Measurements from ENCODE around the gene PRSS1. TPM values are rescaled to one million over a fixed set of nuclear protein-coding genes. Genes with fewer than 3 reads are reported as not detected.

The PRSS1 gene
- total and polyA plus RNA-seq, 2 experiments from 2014 or later, result not detected

DNA sequence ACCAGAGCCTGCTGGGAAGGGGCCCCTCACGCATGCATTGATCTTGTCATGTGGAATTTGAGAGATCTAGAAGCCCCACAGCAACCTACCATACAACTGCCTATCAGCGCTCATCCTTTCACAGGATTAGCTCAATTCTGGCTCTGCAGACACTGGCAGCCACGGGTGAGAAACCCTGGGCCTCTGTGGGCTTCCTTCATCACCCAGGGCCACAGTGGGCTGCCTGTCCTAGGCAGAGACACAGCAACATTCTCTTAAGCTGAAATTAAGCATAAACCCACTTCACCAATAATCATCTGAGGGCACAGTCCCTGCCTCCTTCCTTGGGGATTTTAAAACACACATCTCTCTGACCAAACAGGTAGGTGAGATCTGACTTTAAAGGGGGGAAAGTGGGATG is 18.2 kb downstream of the PRSS1 start:
- no peaks in the 10 kb centered on the region for H3K4me1 ChIP-seq (ENCODE audit: insufficient read depth)
- Mint-ChIP-seq H3K27me3 (ENCODE audit: insufficient read depth, low read depth, poor library complexity) (peaks cover 7% of the 10 kb centered on the region), H3K27ac (no peak overlapping the region), H3K36me3 (ENCODE audit: low read depth) (no peaks in the 10 kb centered on the region), H3K4me3 (no peak overlapping the region), H3K4me1 (peaks cover 3% of the 10 kb centered on the region; the same call in 1 of the 3 replicates), H3K9me3 (no peaks in the 10 kb centered on the region; the same call in 2 of the 3 replicates)
- no peak overlapping the region for H3K27ac ChIP-seq (ENCODE audit: low read depth)
- H3K36me3 ChIP-seq (ENCODE audit: insufficient read depth), result no peaks in the 10 kb centered on the region
- H3K4me3 ChIP-seq, result no peak overlapping the region
- TF ChIP-seq EZH2phosphoT487 (IDR thresholded peaks at IDR 0.05; ENCODE audit: unreplicated experiment), result no peak
- TF ChIP-seq STAT1 (IDR thresholded peaks at IDR 0.05; ENCODE audit: unreplicated experiment), result no peak
- TF ChIP-seq, protein P1, sequence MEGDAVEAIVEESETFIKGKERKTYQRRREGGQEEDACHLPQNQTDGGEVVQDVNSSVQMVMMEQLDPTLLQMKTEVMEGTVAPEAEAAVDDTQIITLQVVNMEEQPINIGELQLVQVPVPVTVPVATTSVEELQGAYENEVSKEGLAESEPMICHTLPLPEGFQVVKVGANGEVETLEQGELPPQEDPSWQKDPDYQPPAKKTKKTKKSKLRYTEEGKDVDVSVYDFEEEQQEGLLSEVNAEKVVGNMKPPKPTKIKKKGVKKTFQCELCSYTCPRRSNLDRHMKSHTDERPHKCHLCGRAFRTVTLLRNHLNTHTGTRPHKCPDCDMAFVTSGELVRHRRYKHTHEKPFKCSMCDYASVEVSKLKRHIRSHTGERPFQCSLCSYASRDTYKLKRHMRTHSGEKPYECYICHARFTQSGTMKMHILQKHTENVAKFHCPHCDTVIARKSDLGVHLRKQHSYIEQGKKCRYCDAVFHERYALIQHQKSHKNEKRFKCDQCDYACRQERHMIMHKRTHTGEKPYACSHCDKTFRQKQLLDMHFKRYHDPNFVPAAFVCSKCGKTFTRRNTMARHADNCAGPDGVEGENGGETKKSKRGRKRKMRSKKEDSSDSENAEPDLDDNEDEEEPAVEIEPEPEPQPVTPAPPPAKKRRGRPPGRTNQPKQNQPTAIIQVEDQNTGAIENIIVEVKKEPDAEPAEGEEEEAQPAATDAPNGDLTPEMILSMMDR (conservative IDR thresholded peaks at IDR 0.05; ENCODE audit: low read depth in 2 of 2), result no peak
- no peak for TF ChIP-seq ZNF331 (CRISPR knock-in tag; IDR thresholded peaks at IDR 0.05; ENCODE audit: low read depth)
- no peak for TF ChIP-seq EZH2 (IDR thresholded peaks at IDR 0.05; ENCODE audit: low read depth, unreplicated experiment)
- TF ChIP-seq, protein P2, sequence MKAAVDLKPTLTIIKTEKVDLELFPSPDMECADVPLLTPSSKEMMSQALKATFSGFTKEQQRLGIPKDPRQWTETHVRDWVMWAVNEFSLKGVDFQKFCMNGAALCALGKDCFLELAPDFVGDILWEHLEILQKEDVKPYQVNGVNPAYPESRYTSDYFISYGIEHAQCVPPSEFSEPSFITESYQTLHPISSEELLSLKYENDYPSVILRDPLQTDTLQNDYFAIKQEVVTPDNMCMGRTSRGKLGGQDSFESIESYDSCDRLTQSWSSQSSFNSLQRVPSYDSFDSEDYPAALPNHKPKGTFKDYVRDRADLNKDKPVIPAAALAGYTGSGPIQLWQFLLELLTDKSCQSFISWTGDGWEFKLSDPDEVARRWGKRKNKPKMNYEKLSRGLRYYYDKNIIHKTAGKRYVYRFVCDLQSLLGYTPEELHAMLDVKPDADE (IDR thresholded peaks at IDR 0.05), result no peak
- TF ChIP-seq JUNB (IDR thresholded peaks at IDR 0.05; ENCODE audit: unreplicated experiment), result no peak
- TF ChIP-seq CREB1 (CRISPR knock-in tag; IDR thresholded peaks at IDR 0.05; ENCODE audit: low read depth), result no peak
- TF ChIP-seq ZNF114 (CRISPR knock-in tag; IDR thresholded peaks at IDR 0.05), result no peak
- TF ChIP-seq, protein P3, sequence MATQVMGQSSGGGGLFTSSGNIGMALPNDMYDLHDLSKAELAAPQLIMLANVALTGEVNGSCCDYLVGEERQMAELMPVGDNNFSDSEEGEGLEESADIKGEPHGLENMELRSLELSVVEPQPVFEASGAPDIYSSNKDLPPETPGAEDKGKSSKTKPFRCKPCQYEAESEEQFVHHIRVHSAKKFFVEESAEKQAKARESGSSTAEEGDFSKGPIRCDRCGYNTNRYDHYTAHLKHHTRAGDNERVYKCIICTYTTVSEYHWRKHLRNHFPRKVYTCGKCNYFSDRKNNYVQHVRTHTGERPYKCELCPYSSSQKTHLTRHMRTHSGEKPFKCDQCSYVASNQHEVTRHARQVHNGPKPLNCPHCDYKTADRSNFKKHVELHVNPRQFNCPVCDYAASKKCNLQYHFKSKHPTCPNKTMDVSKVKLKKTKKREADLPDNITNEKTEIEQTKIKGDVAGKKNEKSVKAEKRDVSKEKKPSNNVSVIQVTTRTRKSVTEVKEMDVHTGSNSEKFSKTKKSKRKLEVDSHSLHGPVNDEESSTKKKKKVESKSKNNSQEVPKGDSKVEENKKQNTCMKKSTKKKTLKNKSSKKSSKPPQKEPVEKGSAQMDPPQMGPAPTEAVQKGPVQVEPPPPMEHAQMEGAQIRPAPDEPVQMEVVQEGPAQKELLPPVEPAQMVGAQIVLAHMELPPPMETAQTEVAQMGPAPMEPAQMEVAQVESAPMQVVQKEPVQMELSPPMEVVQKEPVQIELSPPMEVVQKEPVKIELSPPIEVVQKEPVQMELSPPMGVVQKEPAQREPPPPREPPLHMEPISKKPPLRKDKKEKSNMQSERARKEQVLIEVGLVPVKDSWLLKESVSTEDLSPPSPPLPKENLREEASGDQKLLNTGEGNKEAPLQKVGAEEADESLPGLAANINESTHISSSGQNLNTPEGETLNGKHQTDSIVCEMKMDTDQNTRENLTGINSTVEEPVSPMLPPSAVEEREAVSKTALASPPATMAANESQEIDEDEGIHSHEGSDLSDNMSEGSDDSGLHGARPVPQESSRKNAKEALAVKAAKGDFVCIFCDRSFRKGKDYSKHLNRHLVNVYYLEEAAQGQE (IDR thresholded peaks at IDR 0.05; ENCODE audit: unreplicated experiment), result no peak
- TF ChIP-seq POLR2AphosphoS5 (IDR thresholded peaks at IDR 0.05; ENCODE audit: low read depth), result no peak
- TF ChIP-seq, protein P4, sequence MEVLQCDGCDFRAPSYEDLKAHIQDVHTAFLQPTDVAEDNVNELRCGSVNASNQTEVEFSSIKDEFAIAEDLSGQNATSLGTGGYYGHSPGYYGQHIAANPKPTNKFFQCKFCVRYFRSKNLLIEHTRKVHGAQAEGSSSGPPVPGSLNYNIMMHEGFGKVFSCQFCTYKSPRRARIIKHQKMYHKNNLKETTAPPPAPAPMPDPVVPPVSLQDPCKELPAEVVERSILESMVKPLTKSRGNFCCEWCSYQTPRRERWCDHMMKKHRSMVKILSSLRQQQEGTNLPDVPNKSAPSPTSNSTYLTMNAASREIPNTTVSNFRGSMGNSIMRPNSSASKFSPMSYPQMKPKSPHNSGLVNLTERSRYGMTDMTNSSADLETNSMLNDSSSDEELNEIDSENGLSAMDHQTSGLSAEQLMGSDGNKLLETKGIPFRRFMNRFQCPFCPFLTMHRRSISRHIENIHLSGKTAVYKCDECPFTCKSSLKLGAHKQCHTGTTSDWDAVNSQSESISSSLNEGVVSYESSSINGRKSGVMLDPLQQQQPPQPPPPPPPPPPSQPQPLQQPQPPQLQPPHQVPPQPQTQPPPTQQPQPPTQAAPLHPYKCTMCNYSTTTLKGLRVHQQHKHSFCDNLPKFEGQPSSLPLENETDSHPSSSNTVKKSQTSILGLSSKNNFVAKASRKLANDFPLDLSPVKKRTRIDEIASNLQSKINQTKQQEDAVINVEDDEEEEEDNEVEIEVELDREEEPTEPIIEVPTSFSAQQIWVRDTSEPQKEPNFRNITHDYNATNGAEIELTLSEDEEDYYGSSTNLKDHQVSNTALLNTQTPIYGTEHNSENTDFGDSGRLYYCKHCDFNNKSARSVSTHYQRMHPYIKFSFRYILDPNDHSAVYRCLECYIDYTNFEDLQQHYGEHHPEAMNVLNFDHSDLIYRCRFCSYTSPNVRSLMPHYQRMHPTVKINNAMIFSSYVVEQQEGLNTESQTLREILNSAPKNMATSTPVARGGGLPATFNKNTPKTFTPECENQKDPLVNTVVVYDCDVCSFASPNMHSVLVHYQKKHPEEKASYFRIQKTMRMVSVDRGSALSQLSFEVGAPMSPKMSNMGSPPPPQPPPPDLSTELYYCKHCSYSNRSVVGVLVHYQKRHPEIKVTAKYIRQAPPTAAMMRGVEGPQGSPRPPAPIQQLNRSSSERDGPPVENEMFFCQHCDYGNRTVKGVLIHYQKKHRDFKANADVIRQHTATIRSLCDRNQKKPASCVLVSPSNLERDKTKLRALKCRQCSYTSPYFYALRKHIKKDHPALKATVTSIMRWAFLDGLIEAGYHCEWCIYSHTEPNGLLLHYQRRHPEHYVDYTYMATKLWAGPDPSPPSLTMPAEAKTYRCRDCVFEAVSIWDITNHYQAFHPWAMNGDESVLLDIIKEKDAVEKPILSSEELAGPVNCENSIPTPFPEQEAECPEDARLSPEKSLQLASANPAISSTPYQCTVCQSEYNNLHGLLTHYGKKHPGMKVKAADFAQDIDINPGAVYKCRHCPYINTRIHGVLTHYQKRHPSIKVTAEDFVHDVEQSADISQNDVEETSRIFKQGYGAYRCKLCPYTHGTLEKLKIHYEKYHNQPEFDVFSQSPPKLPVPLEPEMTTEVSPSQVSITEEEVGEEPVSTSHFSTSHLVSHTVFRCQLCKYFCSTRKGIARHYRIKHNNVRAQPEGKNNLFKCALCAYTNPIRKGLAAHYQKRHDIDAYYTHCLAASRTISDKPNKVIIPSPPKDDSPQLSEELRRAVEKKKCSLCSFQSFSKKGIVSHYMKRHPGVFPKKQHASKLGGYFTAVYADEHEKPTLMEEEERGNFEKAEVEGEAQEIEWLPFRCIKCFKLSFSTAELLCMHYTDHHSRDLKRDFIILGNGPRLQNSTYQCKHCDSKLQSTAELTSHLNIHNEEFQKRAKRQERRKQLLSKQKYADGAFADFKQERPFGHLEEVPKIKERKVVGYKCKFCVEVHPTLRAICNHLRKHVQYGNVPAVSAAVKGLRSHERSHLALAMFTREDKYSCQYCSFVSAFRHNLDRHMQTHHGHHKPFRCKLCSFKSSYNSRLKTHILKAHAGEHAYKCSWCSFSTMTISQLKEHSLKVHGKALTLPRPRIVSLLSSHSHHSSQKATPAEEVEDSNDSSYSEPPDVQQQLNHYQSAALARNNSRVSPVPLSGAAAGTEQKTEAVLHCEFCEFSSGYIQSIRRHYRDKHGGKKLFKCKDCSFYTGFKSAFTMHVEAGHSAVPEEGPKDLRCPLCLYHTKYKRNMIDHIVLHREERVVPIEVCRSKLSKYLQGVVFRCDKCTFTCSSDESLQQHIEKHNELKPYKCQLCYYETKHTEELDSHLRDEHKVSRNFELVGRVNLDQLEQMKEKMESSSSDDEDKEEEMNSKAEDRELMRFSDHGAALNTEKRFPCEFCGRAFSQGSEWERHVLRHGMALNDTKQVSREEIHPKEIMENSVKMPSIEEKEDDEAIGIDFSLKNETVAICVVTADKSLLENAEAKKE (CRISPR knock-in tag; IDR thresholded peaks at IDR 0.05), result no peak
- TF ChIP-seq NANOG (IDR thresholded peaks at IDR 0.05; ENCODE audit: borderline replicate concordance), result no peak
- DNase-seq (ENCODE audit: low spot score), result no peak
- no peaks in the 10 kb centered on the region for H3K9me2 ChIP-seq (ENCODE audit: insufficient read depth)
- no peak for ATAC-seq
- no peak overlapping the region for H3K4me2 ChIP-seq
- H2AFZ ChIP-seq, result no peak overlapping the region
- H4K20me1 ChIP-seq (replicated peaks; ENCODE audit: insufficient read depth), result no peaks in the 10 kb centered on the region
- H3K27me3 ChIP-seq (ENCODE audit: insufficient read depth), result no peaks in the 10 kb centered on the region
- H3K79me2 ChIP-seq (replicated peaks; ENCODE audit: insufficient read depth), result no peaks in the 10 kb centered on the region
- H3F3A ChIP-seq (replicated peaks; ENCODE audit: low read depth), result no peaks in the 10 kb centered on the region

Measured in GM23338 (cell line).